ENCODE measurements around the gene SLC35A5.

- TF ChIP-seq GATA3 (IDR thresholded peaks at IDR 0.05; ENCODE audit: low read depth, low read length) (no peak), GATA2 (IDR thresholded peaks at IDR 0.05; ENCODE audit: low read depth, low read length) (no peak)
Measured at GRCh38 chr3:112619295-112619694, 57.5 kb downstream of the SLC35A5 start.

Data from SH-SY5Y (cell line).